AG09309 (cell line): Measurements from ENCODE around the gene ANKRD10.

Experiments used
- DNase-seq: peaks from one replicate; pipeline ENCODE4 v3.0.0-alpha.2; 2010; ENCODE audit warnings: low read depth
- H3K4me3 ChIP-seq: 2 replicates; pipeline ENCODE4 v1.5.1; 2011; ENCODE audit warnings: mild to moderate bottlenecking, low read depth, low read length, moderate library complexity; ENCODE audit not compliant: control insufficient read depth
- CTCF ChIP-seq: IDR thresholded peaks from 2 replicates; pipeline ENCODE4 v1.5.1; 2011; ENCODE audit warnings: mild to moderate bottlenecking, low read depth, low read length, inconsistent platforms; ENCODE audit not compliant: insufficient read depth, control insufficient read depth; ENCODE audit errors: missing control alignments

ANKRD10 gene

GRCh38 chr13:110866491-110867170 lies 48.2 kb downstream of the ANKRD10 start:
- DNase-seq = no peak
- TF ChIP-seq CTCF = no peak
- H3K4me3 ChIP-seq = no peak overlapping the region

- TF ChIP-seq CTCF = no peak
- H3K4me3 ChIP-seq = no peak overlapping the region
- DNase-seq = no peak
Measured at GRCh38 chr13:110863685-110864084, 51.2 kb downstream of the ANKRD10 start.

GRCh38 chr13:110860983-110861382 lies 53.9 kb downstream of the ANKRD10 start:
- H3K4me3 ChIP-seq = no peak overlapping the region
- DNase-seq = no peak
- TF ChIP-seq CTCF = no peak

GRCh38 chr13:110856942-110857835 lies 57.7 kb downstream of the ANKRD10 start:
- no peak for TF ChIP-seq CTCF
- no peak overlapping the region for H3K4me3 ChIP-seq
- no peak for DNase-seq

- H3K4me3 ChIP-seq = no peak overlapping the region
- TF ChIP-seq CTCF = no peak
- no peak for DNase-seq
Measured at GRCh38 chr13:110855363-110855762, 59.5 kb downstream of the ANKRD10 start.

GRCh38 chr13:110854866-110855265 lies 60.0 kb downstream of the ANKRD10 start:
- H3K4me3 ChIP-seq = no peak overlapping the region
- no peak for DNase-seq
- TF ChIP-seq CTCF = no peak
